Heart right ventricle (tissue), 16 donors: ENCODE data around the gene SELENOM. TPM values are rescaled to one million over a fixed set of nuclear protein-coding genes. Genes with fewer than 3 reads are reported as not detected.
"Not testable (repeated sequence)": the region's sequence is repeated elsewhere in the genome, so short reads cannot be mapped to it uniquely, and the experiment has no call there.

ENCODE experiments used
- ATAC-seq, 8 donors: fragments of 200-7000 bp; cut with Tn5 transposase; one replicate each; pipeline ENCODE4 v1.9.1; 2020; ENCODE audit warnings: mild to moderate bottlenecking in 8 of 8, moderate library complexity in 8 of 8, moderate number of reproducible peaks in 1 of 8
- DNase-seq, 2 donors: peaks; one replicate each; pipeline ENCODE4 v3.0.0-alpha.2; 2020
- H3K27ac ChIP-seq, 10 donors: fragments of 200-600 bp; sonication (generic) in 2 of 10; one replicate each; pipeline versions ENCODE4 v1.5.0 to v1.8.0; 2020 to 2022; ENCODE audit warnings: mild to moderate bottlenecking in 3 of 10
- H3K27me3 ChIP-seq, 7 donors: fragments of 200-600 bp; one replicate each; pipeline ENCODE4 v1.8.0; 2021 to 2022; ENCODE audit warnings: mild to moderate bottlenecking in 2 of 7
- H3K36me3 ChIP-seq, 9 donors: fragments of 200-600 bp; sonication (generic) in 1 of 9; one replicate each; pipeline versions ENCODE4 v1.5.0 to v1.8.0; 2020 to 2022; ENCODE audit warnings: mild to moderate bottlenecking in 2 of 9
- H3K4me1 ChIP-seq, 9 donors: fragments of 200-600 bp; sonication (generic) in 1 of 9; one replicate each; pipeline versions ENCODE4 v1.5.0 to v1.8.0; 2020 to 2022; ENCODE audit warnings: mild to moderate bottlenecking in 4 of 9
- H3K4me3 ChIP-seq, 10 donors: fragments of 200-600 bp; sonication (generic) in 2 of 10; one replicate each; pipeline versions ENCODE4 v1.5.0 to v1.8.0; 2020 to 2022; ENCODE audit warnings: mild to moderate bottlenecking in 7 of 10, moderate library complexity in 2 of 10
- H3K9me3 ChIP-seq, 11 donors: fragments of 200-600 bp in 10 of 11; sonication (generic) in 2 of 11; one replicate each; pipeline versions ENCODE4 v1.5.0 to v1.8.0; 2013 to 2022; ENCODE audit warnings: mild to moderate bottlenecking in 2 of 11, control low read depth in 1 of 11, moderate library complexity in 1 of 11
- WGBS, 2 donors: extraction: QIAGEN DNeasy Blood & Tissue Kit; methylation state at CpG; one replicate each; pipeline ENCODE4 v1.1.7; 2013; ENCODE audit warnings: inconsistent platforms in 1 of 2; 5-methylcytosine and 5-hydroxymethylcytosine counted together
- intact Hi-C, 10 donors: fragments of 100-400 bp; cut with DNase I; formaldehyde crosslinking; loops; one replicate each; pipeline versions ENCODE4 v1.11.1 to v1.14.2; 2022
- polyA plus RNA-seq, 2 donors: library from polyadenylated mRNA; stranded (reverse); fragments of 200-250 nt; gene quantifications; one replicate each; pipeline ENCODE4 v1.2.3, GENCODE V29; 2013
- total RNA-seq, 10 donors: library from RNA; stranded (reverse); fragmentation: NEBNext Ultra II Directional in 3 of 10; extraction: Animal tissue kit (Norgen Biotek cat#: 25700) in 3 of 10; gene quantifications; one replicate each; pipeline versions ENCODE4 v1.2.1 to v1.2.4, GENCODE V29; 2021 to 2023
- TF ChIP-seq, protein P1 (sequence below), 9 donors: fragments of 200-600 bp; sonication (generic) in 2 of 9; IDR thresholded peaks; one replicate each; pipeline versions ENCODE4 v1.5.0 to v1.8.0; 2021 to 2022; ENCODE audit warnings: antibody characterized with exemption in 9 of 9, mild to moderate bottlenecking in 5 of 9, moderate library complexity in 1 of 9
- donor health status: Arrhythmogenic right ventricular cardiomyopathy.
- donor health status: ischemic (EF 13 %, LVEDD 7.1; RV severe dilation, severe dysfunction).
- donor health status: healthy with polysubstance abuse.
- donor health status: DM: no; HTN: yes; CAD: no.
- donor health status: DM: no; HTN: no; CAD: no.
- donor health status: ischemic (EF 25% LVEDD 6.9; RV normal size, moderate dysfunction).
- donor health status: ischemic (EF 25% LVEDD 5.7; RV mildly dilated, moderate dysfunction).
- donor health status: healthy.
- donor health status: DM: yes; HTN: yes; CAD: no.
- donor health status: Ischemic cardiomyopathy.
- donor health status: ischemic (EF 35%, LVEDD 5.7; RV mildly dilated, moderate dysfunction).
- donor health status: nonischemic (EF 11% LVEDD 7.7; RV severe dilation, severe dysfunction).
- donor health status: DM: yes; HTN: yes; CAD: no.
- donor health status: PGD.
- donor health status: ischemic (EF 29% LVEDD 5.4; RV normal size, mild dysfunction).
- donor health status: nonischemic (EF 23%, LVEDD 6.1; RV moderate dilation, normal function).

Gene SELENOM
- total and polyA plus RNA-seq, 12 donors: 21.5 to 134 (median 47.2) TPM

DNA sequence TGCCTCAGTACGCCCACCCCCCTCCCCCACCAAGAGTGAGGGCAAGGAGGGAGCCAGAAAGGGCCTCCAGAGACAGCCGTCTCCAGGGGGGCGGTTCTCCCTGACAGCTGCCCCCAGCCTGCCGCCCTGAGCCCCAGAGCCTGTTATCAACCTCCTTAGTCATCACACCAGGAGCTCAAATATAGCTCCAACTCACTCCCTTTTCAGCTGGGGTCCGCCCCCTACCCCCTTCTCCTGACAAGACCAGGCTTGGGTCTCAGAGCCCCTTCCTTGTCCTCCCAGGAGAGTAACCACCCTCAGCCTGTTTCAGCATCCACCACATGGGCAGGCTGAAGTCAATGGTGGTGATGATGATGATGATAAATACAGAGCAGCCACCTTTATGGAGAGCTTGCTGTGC lies 12.9 kb upstream of the SELENOM start:
- Histone ChIP-seq H3K9me3 (no peaks in the 10 kb centered on the region), H3K4me3 (no peak overlapping the region), H3K27ac (peak overlapping the region in 9 of 10 donors; percentile 56 to 93 (median 86)), H3K4me1 (peaks cover 3 to 50% (median 31%) of the 10 kb centered on the region in 9 donors), H3K27me3 (no peaks in the 10 kb centered on the region), H3K36me3 (no peaks in the 10 kb centered on the region)
- intact Hi-C loops: no loop called here
- WGBS, 2 donors: 48 to 59% methylated on average over 5 of the region's 5 CpGs
- ATAC-seq (peak in 1 of 8 donors; percentile 14), DNase-seq (no peak)
- TF ChIP-seq, protein P1, sequence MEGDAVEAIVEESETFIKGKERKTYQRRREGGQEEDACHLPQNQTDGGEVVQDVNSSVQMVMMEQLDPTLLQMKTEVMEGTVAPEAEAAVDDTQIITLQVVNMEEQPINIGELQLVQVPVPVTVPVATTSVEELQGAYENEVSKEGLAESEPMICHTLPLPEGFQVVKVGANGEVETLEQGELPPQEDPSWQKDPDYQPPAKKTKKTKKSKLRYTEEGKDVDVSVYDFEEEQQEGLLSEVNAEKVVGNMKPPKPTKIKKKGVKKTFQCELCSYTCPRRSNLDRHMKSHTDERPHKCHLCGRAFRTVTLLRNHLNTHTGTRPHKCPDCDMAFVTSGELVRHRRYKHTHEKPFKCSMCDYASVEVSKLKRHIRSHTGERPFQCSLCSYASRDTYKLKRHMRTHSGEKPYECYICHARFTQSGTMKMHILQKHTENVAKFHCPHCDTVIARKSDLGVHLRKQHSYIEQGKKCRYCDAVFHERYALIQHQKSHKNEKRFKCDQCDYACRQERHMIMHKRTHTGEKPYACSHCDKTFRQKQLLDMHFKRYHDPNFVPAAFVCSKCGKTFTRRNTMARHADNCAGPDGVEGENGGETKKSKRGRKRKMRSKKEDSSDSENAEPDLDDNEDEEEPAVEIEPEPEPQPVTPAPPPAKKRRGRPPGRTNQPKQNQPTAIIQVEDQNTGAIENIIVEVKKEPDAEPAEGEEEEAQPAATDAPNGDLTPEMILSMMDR (IDR thresholded peaks at IDR 0.05): no peak

DNA sequence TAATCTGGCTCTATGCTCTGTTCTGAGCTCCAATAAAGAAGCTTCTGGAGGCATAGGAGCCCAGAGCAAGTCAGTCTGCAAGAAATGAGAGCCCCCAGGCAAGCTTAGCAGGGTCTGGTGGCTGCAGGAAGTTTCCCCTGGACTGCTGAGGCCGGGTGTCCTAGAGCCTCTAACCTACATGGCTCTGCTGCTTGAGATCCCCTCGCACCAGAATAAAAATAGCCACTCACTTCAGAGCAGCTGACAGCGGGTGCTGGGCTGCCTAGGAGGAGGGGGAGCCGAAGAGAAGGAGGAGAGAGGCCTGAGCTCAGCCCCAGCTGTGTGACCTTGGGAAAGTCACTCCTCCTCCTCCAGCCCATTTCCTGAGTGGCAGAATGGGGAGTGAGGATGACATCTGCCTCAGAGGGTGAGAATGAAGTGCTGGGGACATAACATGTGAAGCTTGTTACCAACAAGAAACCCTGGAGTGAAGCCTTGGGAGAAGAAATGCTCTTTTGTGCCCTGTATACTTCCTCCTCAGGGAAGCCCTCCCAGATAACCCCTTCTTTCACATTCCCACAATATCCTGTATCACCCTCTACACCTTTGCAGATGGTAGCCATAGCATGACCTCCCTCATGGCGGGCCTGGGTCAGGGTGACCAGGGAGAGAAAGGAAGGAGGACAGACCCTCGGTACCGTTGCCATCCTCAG lies 11.8 kb upstream of the SELENOM start:
- 49 to 50% methylated on average over 7 of the region's 7 CpGs for WGBS, 2 donors
- no peaks in the 10 kb centered on the region for H3K9me3 ChIP-seq
- TF ChIP-seq, protein P1 (IDR thresholded peaks at IDR 0.05): no peak
- H3K27me3 ChIP-seq: no peaks in the 10 kb centered on the region
- peak overlapping the region; percentile 56 to 93 (median 86) for H3K27ac ChIP-seq
- no peak overlapping the region for H3K4me3 ChIP-seq
- no peaks in the 10 kb centered on the region for H3K36me3 ChIP-seq
- intact Hi-C loops: loop anchor here in 1 of 10 donors (5.0 kb wide), 1 partner anchor 38 kb away; no protein-coding TSS in a partner anchor
- ATAC-seq: peak; percentile 77 to 93 (median 86)
- DNase-seq: peak; percentile 58
- peaks cover 3 to 50% (median 31%) of the 10 kb centered on the region in 9 donors for H3K4me1 ChIP-seq

DNA sequence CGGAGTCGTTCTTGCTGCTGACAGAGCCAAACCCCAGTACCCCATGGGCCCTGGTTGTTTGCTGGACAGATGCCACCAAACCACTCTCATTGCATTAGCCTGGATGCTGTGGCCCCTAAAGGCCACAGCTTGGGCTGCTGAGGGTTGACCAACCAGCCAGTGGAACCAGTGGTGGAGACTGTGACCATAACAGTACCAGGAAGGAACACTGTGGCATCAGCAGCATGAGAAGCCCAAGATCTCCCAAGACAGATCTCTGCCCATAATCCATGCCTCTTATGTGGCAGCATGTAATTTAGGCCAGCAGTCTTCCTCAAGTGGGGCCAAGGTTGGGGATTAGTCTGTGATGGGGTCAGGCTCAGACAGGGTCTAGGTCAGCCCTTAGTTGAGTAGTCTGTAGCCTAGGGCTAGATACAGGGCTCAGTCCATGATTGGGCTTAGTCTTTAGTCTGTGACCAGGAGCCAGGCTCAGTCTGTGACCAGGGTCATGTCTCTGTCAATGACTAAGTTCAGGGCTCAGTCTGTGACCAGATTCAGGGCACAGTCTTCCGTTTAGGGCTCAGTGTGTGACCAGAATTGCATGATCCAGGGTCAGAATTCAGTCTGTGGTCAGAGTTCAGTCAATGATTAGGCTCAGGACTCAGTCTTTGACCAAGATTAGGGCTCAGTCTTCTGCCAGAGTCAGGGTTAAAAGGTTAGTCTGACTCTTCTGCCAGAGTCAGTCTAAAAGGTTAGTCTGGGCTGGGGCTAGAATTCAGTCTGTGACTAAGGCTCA lies 10.9 kb upstream of the SELENOM start:
- intact Hi-C loops: loop anchor here in 1 of 10 donors (5.0 kb wide), 1 partner anchor 39 kb away; no protein-coding TSS in a partner anchor
- DNase-seq (no peak), ATAC-seq (no peak)
- TF ChIP-seq, protein P1 (IDR thresholded peaks at IDR 0.05): no peak
- no peaks in the 10 kb centered on the region for H3K27me3 ChIP-seq
- H3K36me3 ChIP-seq: no peaks in the 10 kb centered on the region
- WGBS, 2 donors: 65 to 74% methylated on average over 3 of the region's 3 CpGs
- peaks cover 3 to 45% (median 27%) of the 10 kb centered on the region in 9 donors for H3K4me1 ChIP-seq
- H3K9me3 ChIP-seq: no peaks in the 10 kb centered on the region
- H3K4me3 ChIP-seq: no peak overlapping the region
- H3K27ac ChIP-seq: peak overlapping the region; percentile 56 to 93 (median 86)

DNA sequence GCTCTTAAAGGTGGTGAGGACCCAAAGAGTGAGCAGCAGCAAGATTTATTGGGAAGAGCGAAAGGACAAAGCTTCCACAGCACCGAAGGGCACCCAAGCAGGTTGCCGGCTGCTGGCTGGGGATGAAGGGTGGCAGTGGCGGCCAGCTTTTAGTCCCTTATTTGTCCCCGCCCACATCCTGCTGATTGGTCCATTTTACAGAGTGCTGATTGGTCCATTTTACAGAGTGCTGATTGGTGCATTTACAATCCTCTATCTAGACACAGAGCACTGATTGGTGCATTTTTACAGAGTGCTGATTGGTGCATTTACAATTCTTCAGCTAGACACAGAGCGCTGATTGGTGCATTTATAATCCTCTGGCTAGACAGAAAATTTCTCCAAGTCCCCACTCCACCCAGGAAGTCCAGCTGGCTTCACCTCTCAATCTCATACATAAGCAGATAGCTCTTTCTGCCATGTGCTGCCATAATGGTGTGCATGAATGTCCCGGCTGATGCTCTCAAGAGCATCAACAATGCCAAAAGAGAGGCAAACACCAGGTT lies 5.3 kb upstream of the SELENOM start:
- intact Hi-C loops: loop anchor here in 3 of 10 donors (5.0 kb wide), 1 partner anchor 35 kb away; no protein-coding TSS in a partner anchor
- not testable (repeated sequence) for H3K27me3 ChIP-seq, ATAC-seq, H3K4me1 ChIP-seq, H3K4me3 ChIP-seq, H3K36me3 ChIP-seq, H3K9me3 ChIP-seq, DNase-seq, H3K27ac ChIP-seq
- 90 to 92% methylated on average over 7 of the region's 7 CpGs for WGBS, 2 donors
